ENCODE measurements around the gene ZNF750. TPM values are rescaled to one million over a fixed set of nuclear protein-coding genes. Genes with fewer than 3 reads are reported as not detected.

The ZNF750 gene
- total and polyA plus RNA-seq, 10 of the 15 experiments (the other 5 are each of a cell fraction or from before 2014, with no cell fraction given): 0.06 TPM; not detected in 9

DNA sequence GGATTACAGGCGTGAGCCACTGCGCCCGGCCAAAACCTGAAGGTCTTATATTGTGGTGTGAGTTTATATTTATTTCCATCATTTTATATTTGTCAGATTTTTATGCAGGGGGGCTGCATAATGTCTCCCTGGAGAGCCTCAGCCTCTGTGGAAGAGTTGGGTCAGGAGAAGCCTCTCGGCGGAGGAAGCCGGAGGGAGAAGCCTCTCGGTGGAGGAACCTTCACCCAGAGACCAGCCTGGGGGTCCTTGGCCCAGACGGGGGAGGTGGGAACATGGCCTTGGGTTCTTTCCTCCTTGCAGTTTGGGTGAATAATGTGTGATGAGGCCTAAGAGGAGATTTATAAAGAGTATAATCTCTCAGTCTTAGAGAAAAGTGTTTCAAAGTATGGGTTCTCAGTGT is 22.4 kb upstream of the ZNF750 start (continued):
- TF ChIP-seq, protein P1, sequence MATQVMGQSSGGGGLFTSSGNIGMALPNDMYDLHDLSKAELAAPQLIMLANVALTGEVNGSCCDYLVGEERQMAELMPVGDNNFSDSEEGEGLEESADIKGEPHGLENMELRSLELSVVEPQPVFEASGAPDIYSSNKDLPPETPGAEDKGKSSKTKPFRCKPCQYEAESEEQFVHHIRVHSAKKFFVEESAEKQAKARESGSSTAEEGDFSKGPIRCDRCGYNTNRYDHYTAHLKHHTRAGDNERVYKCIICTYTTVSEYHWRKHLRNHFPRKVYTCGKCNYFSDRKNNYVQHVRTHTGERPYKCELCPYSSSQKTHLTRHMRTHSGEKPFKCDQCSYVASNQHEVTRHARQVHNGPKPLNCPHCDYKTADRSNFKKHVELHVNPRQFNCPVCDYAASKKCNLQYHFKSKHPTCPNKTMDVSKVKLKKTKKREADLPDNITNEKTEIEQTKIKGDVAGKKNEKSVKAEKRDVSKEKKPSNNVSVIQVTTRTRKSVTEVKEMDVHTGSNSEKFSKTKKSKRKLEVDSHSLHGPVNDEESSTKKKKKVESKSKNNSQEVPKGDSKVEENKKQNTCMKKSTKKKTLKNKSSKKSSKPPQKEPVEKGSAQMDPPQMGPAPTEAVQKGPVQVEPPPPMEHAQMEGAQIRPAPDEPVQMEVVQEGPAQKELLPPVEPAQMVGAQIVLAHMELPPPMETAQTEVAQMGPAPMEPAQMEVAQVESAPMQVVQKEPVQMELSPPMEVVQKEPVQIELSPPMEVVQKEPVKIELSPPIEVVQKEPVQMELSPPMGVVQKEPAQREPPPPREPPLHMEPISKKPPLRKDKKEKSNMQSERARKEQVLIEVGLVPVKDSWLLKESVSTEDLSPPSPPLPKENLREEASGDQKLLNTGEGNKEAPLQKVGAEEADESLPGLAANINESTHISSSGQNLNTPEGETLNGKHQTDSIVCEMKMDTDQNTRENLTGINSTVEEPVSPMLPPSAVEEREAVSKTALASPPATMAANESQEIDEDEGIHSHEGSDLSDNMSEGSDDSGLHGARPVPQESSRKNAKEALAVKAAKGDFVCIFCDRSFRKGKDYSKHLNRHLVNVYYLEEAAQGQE (IDR thresholded peaks at IDR 0.05; ENCODE audit: low read depth, low read length): no peak
- no peak for TF ChIP-seq CREB1 (IDR thresholded peaks at IDR 0.05; ENCODE audit: low read depth)
- no peak for TF ChIP-seq SPI1 (IDR thresholded peaks at IDR 0.05; ENCODE audit: borderline replicate concordance, insufficient read depth, low read depth, low read length)
- TF ChIP-seq, protein P2, sequence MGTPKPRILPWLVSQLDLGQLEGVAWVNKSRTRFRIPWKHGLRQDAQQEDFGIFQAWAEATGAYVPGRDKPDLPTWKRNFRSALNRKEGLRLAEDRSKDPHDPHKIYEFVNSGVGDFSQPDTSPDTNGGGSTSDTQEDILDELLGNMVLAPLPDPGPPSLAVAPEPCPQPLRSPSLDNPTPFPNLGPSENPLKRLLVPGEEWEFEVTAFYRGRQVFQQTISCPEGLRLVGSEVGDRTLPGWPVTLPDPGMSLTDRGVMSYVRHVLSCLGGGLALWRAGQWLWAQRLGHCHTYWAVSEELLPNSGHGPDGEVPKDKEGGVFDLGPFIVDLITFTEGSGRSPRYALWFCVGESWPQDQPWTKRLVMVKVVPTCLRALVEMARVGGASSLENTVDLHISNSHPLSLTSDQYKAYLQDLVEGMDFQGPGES (IDR thresholded peaks at IDR 0.05): no peak
- no peak for TF ChIP-seq KDM1A (IDR thresholded peaks at IDR 0.05; ENCODE audit: borderline replicate concordance)
- TF ChIP-seq IRF4 (IDR thresholded peaks at IDR 0.05; ENCODE audit: low read depth, low read length): no peak
- no peak for TF ChIP-seq NFXL1 (IDR thresholded peaks at IDR 0.05; ENCODE audit: borderline replicate concordance)
- TF ChIP-seq FOXM1 (IDR thresholded peaks at IDR 0.05; ENCODE audit: low read depth, low read length): no peak
- no peak for TF ChIP-seq SMAD1 (IDR thresholded peaks at IDR 0.05; ENCODE audit: low read depth, partially characterized antibody)
